HG02642 (cell line): ENCODE data around the gene RNFT2.
A peak's percentile ranks its signal among the peaks of the same experiment; 100 is the strongest.

Experiments used
- ATAC-seq: cut with Tn5 transposase; IDR thresholded peaks from one replicate; pipeline ENCODE4 v1.9.1; 2021; ENCODE audit warnings: mild to moderate bottlenecking; ENCODE audit not compliant: unreplicated experiment, poor library complexity

RNFT2 gene

GRCh38 chr12:116864371-116865160 is 126.5 kb downstream of the RNFT2 start:
- ATAC-seq: no peak

- ATAC-seq: no peak
Observed at GRCh38 chr12:116867523-116867922, 129.4 kb downstream of the RNFT2 start.

GRCh38 chr12:116870306-116870705 is 132.2 kb downstream of the RNFT2 start:
- ATAC-seq: no peak

GRCh38 chr12:116874324-116874995 is 136.3 kb downstream of the RNFT2 start:
- no peak for ATAC-seq

- ATAC-seq: no peak
Observed at GRCh38 chr12:116876151-116876869, 138.2 kb downstream of the RNFT2 start.

GRCh38 chr12:116878567-116879508 is 140.7 kb downstream of the RNFT2 start:
- no peak for ATAC-seq

- ATAC-seq: no peak
Observed at GRCh38 chr12:116879509-116880212, 141.5 kb downstream of the RNFT2 start.

GRCh38 chr12:116880213-116880816 is 142.2 kb downstream of the RNFT2 start:
- no peak for ATAC-seq

GRCh38 chr12:116880817-116881324 is 142.8 kb downstream of the RNFT2 start:
- peak; percentile 68 for ATAC-seq

- no peak for ATAC-seq
Observed at GRCh38 chr12:116881325-116881876, 143.3 kb downstream of the RNFT2 start, which contains the start of gene HRK. Gene HRK, minus strand, starts transcription at chr12:116881441. Its CDS starts 134 bp downstream, at chr12:116881307.

- no peak for ATAC-seq
Observed at GRCh38 chr12:116881877-116882507, 143.9 kb downstream of the RNFT2 start.

GRCh38 chr12:116882742-116883141 is 144.6 kb downstream of the RNFT2 start:
- no peak for ATAC-seq

- ATAC-seq: no peak
Observed at GRCh38 chr12:116884871-116885270, 146.8 kb downstream of the RNFT2 start.

GRCh38 chr12:116885491-116885890 is 147.4 kb downstream of the RNFT2 start:
- no peak for ATAC-seq

GRCh38 chr12:116887244-116887643 is 149.1 kb downstream of the RNFT2 start:
- no peak for ATAC-seq

- ATAC-seq: no peak
Observed at GRCh38 chr12:116887897-116888296, 149.8 kb downstream of the RNFT2 start.

GRCh38 chr12:116890330-116890729 is 152.2 kb downstream of the RNFT2 start:
- no peak for ATAC-seq

- no peak for ATAC-seq
Observed at GRCh38 chr12:116891019-116891418, 152.9 kb downstream of the RNFT2 start.
